ENCODE data around the gene MUC15. TPM values are rescaled to one million over a fixed set of nuclear protein-coding genes. Genes with fewer than 3 reads are reported as not detected.

Gene MUC15
- total and polyA plus RNA-seq, 3 donors from 2014 or later: 0.25 to 0.57 TPM; not detected in 1

- intact Hi-C loops (cut with DNase I; ENCODE audit: low total_unique reads): no loop called here
- Histone ChIP-seq H3K4me1 (no peaks in the 10 kb centered on the region), H3K27me3 (no peaks in the 10 kb centered on the region), H3K27ac (no peak overlapping the region), H3K9me3 (no peaks in the 10 kb centered on the region), H3K36me3 (ENCODE audit: low read depth, missing control alignments) (no peaks in the 10 kb centered on the region), H3K4me3 (no peak overlapping the region)
- no peak for DNase-seq
- TF ChIP-seq CTCF (IDR thresholded peaks at IDR 0.05): no peak
- no peak for TF ChIP-seq POLR2A (IDR thresholded peaks at IDR 0.05)
- WGBS, 2 donors: 93 to 100% methylated on average over 1 to 2 of the region's 2 CpGs
Observed at GRCh38 chr11:26613759-26614158, 41.7 kb upstream of the MUC15 start.

GRCh38 chr11:26608507-26609146, 36.6 kb upstream of the MUC15 start:
- no peaks in the 10 kb centered on the region for H3K36me3 ChIP-seq (ENCODE audit: low read depth, missing control alignments)
- 77% methylated on average over 9 of the region's 9 CpGs for WGBS, 2 donors
- H3K4me1 ChIP-seq: no peaks in the 10 kb centered on the region
- DNase-seq: no peak
- no peaks in the 10 kb centered on the region for H3K27me3 ChIP-seq
- intact Hi-C loops (cut with DNase I; ENCODE audit: low total_unique reads): no loop called here
- H3K27ac ChIP-seq: no peak overlapping the region
- H3K4me3 ChIP-seq: no peak overlapping the region
- TF ChIP-seq CTCF (IDR thresholded peaks at IDR 0.05): no peak
- TF ChIP-seq POLR2A (IDR thresholded peaks at IDR 0.05): no peak
- H3K9me3 ChIP-seq: no peaks in the 10 kb centered on the region

DNA sequence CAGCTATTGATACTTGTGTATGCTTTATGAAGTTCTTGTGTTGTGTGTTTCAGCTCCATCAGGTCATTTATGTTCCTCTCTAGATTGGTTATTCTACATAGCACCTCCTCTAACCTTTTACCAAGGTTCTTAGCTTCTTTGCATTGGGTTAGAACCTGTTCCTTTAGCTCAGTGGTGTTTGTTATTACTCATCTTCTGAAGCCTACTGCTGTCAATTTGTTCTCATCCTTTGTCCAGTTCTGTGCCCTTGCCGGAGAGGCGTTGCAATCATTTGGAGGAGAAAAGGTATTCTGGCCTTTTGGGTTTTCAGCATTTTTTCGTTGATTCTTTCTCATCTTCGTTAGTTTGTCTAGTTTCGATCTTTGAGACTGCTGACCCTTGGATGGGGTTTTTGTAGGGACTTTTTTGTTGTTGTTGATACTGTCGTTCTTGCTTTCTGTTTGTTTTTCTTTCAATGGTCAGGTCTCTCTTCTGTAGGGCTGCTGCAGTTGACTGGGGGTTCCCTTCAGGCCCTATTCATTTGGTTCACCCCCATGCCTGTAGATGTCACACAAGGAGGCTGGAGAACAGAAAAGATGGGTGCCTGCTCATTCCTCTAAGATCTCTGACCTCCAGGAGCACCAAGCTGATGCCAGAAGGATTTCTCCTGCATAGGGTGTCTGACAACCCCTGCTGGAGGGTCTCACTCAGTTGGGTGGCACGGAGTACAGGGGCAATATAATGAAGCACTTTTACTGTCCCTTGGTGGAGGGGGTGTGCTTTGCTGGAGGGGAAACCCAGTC, 35.9 kb upstream of the MUC15 start:
- intact Hi-C loops (cut with DNase I; ENCODE audit: low total_unique reads): no loop called here
- no peak overlapping the region for H3K4me3 ChIP-seq
- 83 to 88% methylated on average over 7 of the region's 7 CpGs for WGBS, 2 donors
- no peaks in the 10 kb centered on the region for H3K9me3 ChIP-seq
- no peaks in the 10 kb centered on the region for H3K36me3 ChIP-seq (ENCODE audit: low read depth, missing control alignments)
- no peak for DNase-seq
- TF ChIP-seq CTCF (IDR thresholded peaks at IDR 0.05) (no peak), POLR2A (IDR thresholded peaks at IDR 0.05) (no peak)
- no peaks in the 10 kb centered on the region for H3K27me3 ChIP-seq
- no peaks in the 10 kb centered on the region for H3K4me1 ChIP-seq
- H3K27ac ChIP-seq: no peak overlapping the region

GRCh38 chr11:26599876-26600434, 27.9 kb upstream of the MUC15 start:
- no peak for DNase-seq
- H3K4me1 ChIP-seq: no peaks in the 10 kb centered on the region
- no peak overlapping the region for H3K27ac ChIP-seq
- no peak overlapping the region for H3K4me3 ChIP-seq
- TF ChIP-seq CTCF (IDR thresholded peaks at IDR 0.05): no peak
- no peak for TF ChIP-seq POLR2A (IDR thresholded peaks at IDR 0.05)
- WGBS, 2 donors: 76 to 81% methylated on average over 3 to 4 of the region's 4 CpGs
- intact Hi-C loops (cut with DNase I; ENCODE audit: low total_unique reads): no loop called here
- no peaks in the 10 kb centered on the region for H3K9me3 ChIP-seq
- H3K36me3 ChIP-seq (ENCODE audit: low read depth, missing control alignments): no peaks in the 10 kb centered on the region
- no peaks in the 10 kb centered on the region for H3K27me3 ChIP-seq

Data from testis (tissue), 3 donors.